SJCRH30 (cell line): ENCODE results near the gene TPSB2. TPM values are rescaled to one million over a fixed set of nuclear protein-coding genes. Genes with fewer than 3 reads are reported as not detected.
"Not testable (repeated sequence)": the region's sequence is repeated elsewhere in the genome, so short reads cannot be mapped to it uniquely, and the experiment has no call there.

ENCODE experiments used
- DNase-seq, 2 experiments: peaks; one replicate each; pipeline ENCODE4 v3.0.0-alpha.2; 2015 to 2020
- H3K27ac ChIP-seq: fragments of 250-450 bp; sonication (Bioruptor Pico); 2 replicates; pipeline ENCODE4 v1.5.1; 2020; ENCODE audit warnings: mild to moderate bottlenecking, moderate library complexity
- H3K27me3 ChIP-seq: fragments of 250-450 bp; sonication (Bioruptor Pico); 2 replicates; pipeline ENCODE4 v1.5.1; 2020; ENCODE audit warnings: mild to moderate bottlenecking, moderate library complexity
- H3K36me3 ChIP-seq: fragments of 250-450 bp; sonication (Bioruptor Pico); 2 replicates; pipeline ENCODE4 v1.5.1; 2020; ENCODE audit warnings: mild to moderate bottlenecking, moderate library complexity
- H3K4me1 ChIP-seq: fragments of 250-450 bp; sonication (Bioruptor Pico); 2 replicates; pipeline ENCODE4 v1.5.1; 2020; ENCODE audit warnings: mild to moderate bottlenecking, moderate library complexity
- H3K4me3 ChIP-seq: fragments of 250-450 bp; sonication (Bioruptor Pico); 2 replicates; pipeline ENCODE4 v1.5.1; 2020; ENCODE audit warnings: mild to moderate bottlenecking, moderate library complexity
- H3K9me3 ChIP-seq: fragments of 250-450 bp; sonication (Bioruptor Pico); replicated peaks from 2 replicates; pipeline ENCODE4 v1.5.1; 2020; ENCODE audit warnings: mild to moderate bottlenecking, moderate library complexity
- total RNA-seq: library from RNA; depleted of rRNA; stranded (reverse); fragments of >200 nt; shearing (Covaris generic); gene quantifications from 2 replicates; pipeline ENCODE4 v1.2.3, GENCODE V29; 2014

TPSB2 gene
- total RNA-seq, 1 experiment from 2014 or later = not detected

- not testable (repeated sequence) for H3K4me1 ChIP-seq, H3K4me3 ChIP-seq, DNase-seq, H3K27ac ChIP-seq, H3K27me3 ChIP-seq, H3K36me3 ChIP-seq, H3K9me3 ChIP-seq
Observed at GRCh38 chr16:1236659-1237058, 6.7 kb upstream of the TPSB2 start.

GRCh38 chr16:1232049-1232748 is 2.2 kb upstream of the TPSB2 start:
- DNase-seq, H3K36me3 ChIP-seq, H3K4me3 ChIP-seq, H3K27ac ChIP-seq, H3K27me3 ChIP-seq, H3K9me3 ChIP-seq, H3K4me1 ChIP-seq: not testable (repeated sequence)

GRCh38 chr16:1231301-1231700 is 1.3 kb upstream of the TPSB2 start:
- H3K4me3 ChIP-seq, DNase-seq, H3K27ac ChIP-seq, H3K4me1 ChIP-seq, H3K27me3 ChIP-seq, H3K9me3 ChIP-seq, H3K36me3 ChIP-seq: not testable (repeated sequence)

GRCh38 chr16:1230471-1231212 is 658 bp upstream of the TPSB2 start:
- H3K27ac ChIP-seq, H3K4me1 ChIP-seq, H3K27me3 ChIP-seq, DNase-seq, H3K4me3 ChIP-seq, H3K9me3 ChIP-seq, H3K36me3 ChIP-seq: not testable (repeated sequence)

- H3K36me3 ChIP-seq, H3K27me3 ChIP-seq, H3K4me1 ChIP-seq, H3K4me3 ChIP-seq, H3K9me3 ChIP-seq, DNase-seq, H3K27ac ChIP-seq: not testable (repeated sequence)
Observed at GRCh38 chr16:1229476-1229875, 508 bp downstream of the TPSB2 start.

GRCh38 chr16:1228227-1228626 is 1.8 kb downstream of the TPSB2 start:
- DNase-seq, H3K4me1 ChIP-seq, H3K4me3 ChIP-seq, H3K36me3 ChIP-seq, H3K9me3 ChIP-seq, H3K27ac ChIP-seq: not testable (repeated sequence)
- H3K27me3 ChIP-seq = peaks cover 13% of the 10 kb centered on the region

- not testable (repeated sequence) for H3K9me3 ChIP-seq, H3K36me3 ChIP-seq, H3K27ac ChIP-seq
Observed at GRCh38 chr16:1226692-1227091, 3.3 kb downstream of the TPSB2 start.

GRCh38 chr16:1225728-1226311 is 4.2 kb downstream of the TPSB2 start:
- H3K4me1 ChIP-seq, DNase-seq, H3K27ac ChIP-seq, H3K9me3 ChIP-seq, H3K36me3 ChIP-seq, H3K4me3 ChIP-seq: not testable (repeated sequence)
- H3K27me3 ChIP-seq = peaks cover 18% of the 10 kb centered on the region

More at GRCh38 chr16:1226692-1227091, 3.3 kb downstream of the TPSB2 start:
- not testable (repeated sequence) for H3K4me1 ChIP-seq, DNase-seq, H3K4me3 ChIP-seq
- H3K27me3 ChIP-seq = peaks cover 18% of the 10 kb centered on the region

GRCh38 chr16:1225051-1225451 is 4.9 kb downstream of the TPSB2 start, which contains the start of gene TPSG1:
TSS of gene TPSG1 (minus strand) at chr16:1225268. CDS start at chr16:1225252, 16 bp downstream.
- DNase-seq = no peak
- no peaks in the 10 kb centered on the region for H3K4me1 ChIP-seq
- H3K27me3 ChIP-seq = peaks cover 18% of the 10 kb centered on the region
- no peaks in the 10 kb centered on the region for H3K36me3 ChIP-seq
- no peak within 1 kb of the TSS for H3K4me3 ChIP-seq
- H3K9me3 ChIP-seq = no peaks in the 10 kb centered on the region
- no peak within 1 kb of the TSS for H3K27ac ChIP-seq

GRCh38 chr16:1224558-1224957 is 5.4 kb downstream of the TPSB2 start:
- Histone ChIP-seq H3K4me3 (no peak overlapping the region), H3K4me1 (no peaks in the 10 kb centered on the region), H3K27ac (no peak overlapping the region), H3K9me3 (no peaks in the 10 kb centered on the region), H3K27me3 (peaks cover 20% of the 10 kb centered on the region), H3K36me3 (no peaks in the 10 kb centered on the region)
- no peak for DNase-seq

- Histone ChIP-seq H3K36me3 (no peaks in the 10 kb centered on the region), H3K9me3 (no peaks in the 10 kb centered on the region), H3K4me1 (no peaks in the 10 kb centered on the region), H3K4me3 (no peak overlapping the region), H3K27ac (no peak overlapping the region), H3K27me3 (peaks cover 27% of the 10 kb centered on the region)
- no peak for DNase-seq
Observed at GRCh38 chr16:1223355-1224214, 6.4 kb downstream of the TPSB2 start.

- Histone ChIP-seq H3K36me3 (no peaks in the 10 kb centered on the region), H3K27ac (no peak overlapping the region), H3K9me3 (no peaks in the 10 kb centered on the region), H3K27me3 (peaks cover 27% of the 10 kb centered on the region), H3K4me3 (no peak overlapping the region), H3K4me1 (no peaks in the 10 kb centered on the region)
- DNase-seq = no peak
Observed at GRCh38 chr16:1222553-1223354, 7.2 kb downstream of the TPSB2 start.

- DNase-seq = no peak
- H3K27ac ChIP-seq = no peak overlapping the region
- H3K4me3 ChIP-seq = no peak overlapping the region
- H3K9me3 ChIP-seq = no peaks in the 10 kb centered on the region
- peaks cover 27% of the 10 kb centered on the region for H3K27me3 ChIP-seq
- H3K36me3 ChIP-seq = no peaks in the 10 kb centered on the region
- H3K4me1 ChIP-seq = no peaks in the 10 kb centered on the region
Observed at GRCh38 chr16:1221628-1222552, 8.1 kb downstream of the TPSB2 start.
